ENCODE measurements around the gene DBN1. TPM values are rescaled to one million over a fixed set of nuclear protein-coding genes. Genes with fewer than 3 reads are reported as not detected.
A peak's percentile ranks its signal among the peaks of the same experiment; 100 is the strongest.

DBN1 gene
- total and polyA plus RNA-seq, 2 donors (not counting 1 experiment from before 2014, with no cell fraction given), result 96.4 to 138 TPM

DNA sequence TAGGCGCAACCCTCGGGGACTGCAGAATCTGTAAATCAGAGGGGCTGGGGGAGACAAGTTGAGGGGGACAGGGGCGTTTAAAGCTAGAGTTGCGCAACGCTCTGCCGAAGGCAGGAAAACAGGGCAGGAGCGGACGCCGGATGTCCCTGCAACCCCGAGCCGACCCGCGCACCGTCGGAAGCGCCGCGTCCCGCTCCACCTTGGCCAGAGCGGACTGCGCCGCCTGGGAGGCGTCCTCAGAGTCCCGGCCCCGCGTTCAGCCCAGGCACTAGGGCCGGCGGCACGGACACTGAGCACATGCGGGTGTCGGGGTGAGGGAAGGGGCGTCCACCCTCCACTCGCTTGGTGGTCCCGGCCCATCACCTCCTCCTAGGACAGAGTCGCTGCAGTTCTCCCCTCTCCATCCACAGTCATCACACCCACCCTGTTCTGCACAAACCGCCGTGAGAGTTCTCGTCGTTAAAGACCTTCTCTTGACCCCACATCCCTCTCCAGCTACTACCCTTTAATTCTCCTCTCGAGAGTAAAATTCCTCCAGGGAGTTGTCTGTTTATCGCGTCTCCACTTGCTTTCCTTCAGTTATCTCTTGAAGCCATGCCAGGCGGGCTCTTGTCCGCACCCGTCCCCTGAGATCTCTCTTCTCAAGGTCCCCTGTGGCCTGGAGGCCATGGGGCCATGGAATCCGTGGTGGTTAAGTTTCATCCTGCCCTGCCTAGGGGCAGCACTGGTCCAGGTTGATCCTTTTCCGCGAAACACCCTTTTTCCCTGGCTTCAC is 24.8 kb upstream of the DBN1 start:
- Histone ChIP-seq H3K27ac (ENCODE audit: insufficient read depth, low read length) (peak overlapping the region; percentile 45), H4K20me1 (ENCODE audit: control insufficient read depth, extremely low read depth, insufficient read depth, low read length) (no peaks in the 10 kb centered on the region), H3K4me2 (ENCODE audit: extremely low read depth, insufficient read depth, low read length) (peak overlapping the region; percentile 69), H3K9me3 (ENCODE audit: control insufficient read depth, insufficient read depth, low read depth, low read length) (no peaks in the 10 kb centered on the region), H3K27me3 (ENCODE audit: control insufficient read depth, insufficient read depth, low read length) (no peaks in the 10 kb centered on the region), H3K4me1 (ENCODE audit: control insufficient read depth, extremely low read depth, insufficient read depth, low read length) (peaks cover 41% of the 10 kb centered on the region), H3K4me3 (replicated peaks in 1 of 4; ENCODE audit: control extremely low read depth in 1 of 4, insufficient read depth in 1 of 4, low read depth in 3 of 4, low read length in 4 of 4) (peak overlapping the region; percentile 30 to 79 (median 49)), H3K79me2 (ENCODE audit: control insufficient read depth, insufficient read depth, low read length) (peaks cover 24% of the 10 kb centered on the region), H3K36me3 (ENCODE audit: control insufficient read depth, insufficient read depth, low read length) (peaks cover 21% of the 10 kb centered on the region), H3K9ac (ENCODE audit: insufficient read depth, low read length) (peak overlapping the region; percentile 46), H2AFZ (ENCODE audit: low read length) (peak overlapping the region; percentile 5)
- DNase-seq (ENCODE audit: low read depth in 2 of 2), result no peak
- no peak for TF ChIP-seq EZH2 (IDR thresholded peaks at IDR 0.05; ENCODE audit: low read length, missing control alignments)
- no peak for TF ChIP-seq CTCF (conservative IDR thresholded peaks at IDR 0.05 in 1 of 2, IDR thresholded peaks at IDR 0.05 in 1 of 2; ENCODE audit: low read depth in 1 of 2, low read length in 2 of 2)

DNA sequence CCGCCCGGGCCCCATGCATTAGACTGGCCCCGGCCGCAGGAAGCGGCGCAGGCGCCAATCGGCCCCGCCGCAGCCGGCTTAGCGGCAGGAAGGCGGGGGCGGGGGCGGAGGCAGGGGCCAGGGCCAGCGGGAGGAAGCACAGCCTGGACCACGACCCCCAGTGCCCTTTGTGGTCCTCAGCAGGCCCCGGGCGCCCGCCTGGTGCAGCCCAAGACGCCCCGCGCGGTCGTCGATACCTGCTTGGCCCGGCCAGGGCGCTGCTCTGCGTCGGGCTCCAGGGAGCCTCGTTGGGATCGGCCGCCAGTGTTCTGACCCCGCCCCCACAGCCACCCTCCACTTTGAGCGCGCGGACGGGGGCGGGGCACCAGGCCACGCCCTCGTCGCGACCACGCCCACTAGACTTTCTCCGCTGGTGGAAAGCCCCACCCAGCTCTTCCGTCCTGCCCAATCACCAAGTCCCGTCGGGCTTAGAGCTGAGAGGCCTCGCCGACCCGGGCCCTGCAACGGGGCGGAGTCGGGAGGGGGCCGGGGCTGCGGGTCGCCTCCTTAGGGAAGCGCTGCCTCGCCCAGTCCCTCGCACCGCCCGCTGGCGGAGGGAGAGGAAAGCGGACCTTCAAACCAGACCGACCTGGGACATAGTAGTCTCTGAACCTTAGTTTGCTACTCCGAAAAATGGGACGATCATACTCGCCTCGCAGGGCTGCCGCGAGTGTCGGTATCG is 24.0 kb upstream of the DBN1 start, which contains the start of gene PDLIM7:
TSS of gene PDLIM7 (minus strand) at position 313 of the 721 bp plus-strand sequence. CDS start 1,092 bp downstream, outside the sequence.
- Histone ChIP-seq H3K9ac (ENCODE audit: insufficient read depth, low read length) (peak within 1 kb of the TSS; percentile 86), H2AFZ (ENCODE audit: low read length) (peak within 1 kb of the TSS; percentile 5), H3K27ac (ENCODE audit: insufficient read depth, low read length) (peak within 1 kb of the TSS; percentile 93), H3K36me3 (ENCODE audit: control insufficient read depth, insufficient read depth, low read length) (peaks cover 28% of the 10 kb centered on the region), H3K4me1 (ENCODE audit: control insufficient read depth, extremely low read depth, insufficient read depth, low read length) (peaks cover 46% of the 10 kb centered on the region), H3K9me3 (ENCODE audit: control insufficient read depth, insufficient read depth, low read depth, low read length) (no peaks in the 10 kb centered on the region), H3K27me3 (ENCODE audit: control insufficient read depth, insufficient read depth, low read length) (no peaks in the 10 kb centered on the region), H3K4me3 (replicated peaks in 1 of 4; ENCODE audit: control extremely low read depth in 1 of 4, insufficient read depth in 1 of 4, low read depth in 3 of 4, low read length in 4 of 4) (peak within 1 kb of the TSS; percentile 70 to 93 (median 80)), H4K20me1 (ENCODE audit: control insufficient read depth, extremely low read depth, insufficient read depth, low read length) (no peaks in the 10 kb centered on the region), H3K79me2 (ENCODE audit: control insufficient read depth, insufficient read depth, low read length) (peaks cover 32% of the 10 kb centered on the region), H3K4me2 (ENCODE audit: extremely low read depth, insufficient read depth, low read length) (peak within 1 kb of the TSS; percentile 93)
- DNase-seq (ENCODE audit: low read depth in 2 of 2), result peak; percentile 97 to 98
- no peak for TF ChIP-seq EZH2 (IDR thresholded peaks at IDR 0.05; ENCODE audit: low read length, missing control alignments)
- TF ChIP-seq CTCF (conservative IDR thresholded peaks at IDR 0.05 in 1 of 2, IDR thresholded peaks at IDR 0.05 in 1 of 2; ENCODE audit: low read depth in 1 of 2, low read length in 2 of 2), result no peak

- H3K79me2 ChIP-seq (ENCODE audit: control insufficient read depth, insufficient read depth, low read length), result peaks cover 38% of the 10 kb centered on the region
- no peak overlapping the region for H2AFZ ChIP-seq (ENCODE audit: low read length)
- peaks cover 34% of the 10 kb centered on the region for H3K36me3 ChIP-seq (ENCODE audit: control insufficient read depth, insufficient read depth, low read length)
- peaks cover 46% of the 10 kb centered on the region for H3K4me1 ChIP-seq (ENCODE audit: control insufficient read depth, extremely low read depth, insufficient read depth, low read length)
- H3K9ac ChIP-seq (ENCODE audit: insufficient read depth, low read length), result peak overlapping the region; percentile 86
- peak overlapping the region; percentile 70 to 93 (median 80) for H3K4me3 ChIP-seq (replicated peaks in 1 of 4; ENCODE audit: control extremely low read depth in 1 of 4, insufficient read depth in 1 of 4, low read depth in 3 of 4, low read length in 4 of 4)
- no peaks in the 10 kb centered on the region for H4K20me1 ChIP-seq (ENCODE audit: control insufficient read depth, extremely low read depth, insufficient read depth, low read length)
- TF ChIP-seq EZH2 (IDR thresholded peaks at IDR 0.05; ENCODE audit: low read length, missing control alignments) (no peak), CTCF (conservative IDR thresholded peaks at IDR 0.05 in 1 of 2, IDR thresholded peaks at IDR 0.05 in 1 of 2; ENCODE audit: low read depth in 1 of 2, low read length in 2 of 2) (no peak)
- H3K4me2 ChIP-seq (ENCODE audit: extremely low read depth, insufficient read depth, low read length), result peak overlapping the region; percentile 93
- no peaks in the 10 kb centered on the region for H3K27me3 ChIP-seq (ENCODE audit: control insufficient read depth, insufficient read depth, low read length)
- H3K27ac ChIP-seq (ENCODE audit: insufficient read depth, low read length), result peak overlapping the region; percentile 93
- no peaks in the 10 kb centered on the region for H3K9me3 ChIP-seq (ENCODE audit: control insufficient read depth, insufficient read depth, low read depth, low read length)
- DNase-seq (ENCODE audit: low read depth in 2 of 2), result peak; percentile 95 to 96
Measured at GRCh38 chr5:177496727-177497291, 23.4 kb upstream of the DBN1 start.

All from fibroblast of lung (primary cell).